ENCODE results near the gene RBPJL.
"Not testable (repeated sequence)": the region's sequence is repeated elsewhere in the genome, so short reads cannot be mapped to it uniquely, and the experiment has no call there.

The RBPJL gene

GRCh38 chr20:45341939-45342854 lies 35.6 kb downstream of the RBPJL start:
- DNase-seq (ENCODE audit: low read depth, low spot score): no peak

GRCh38 chr20:45342855-45343531 lies 36.4 kb downstream of the RBPJL start:
- DNase-seq (ENCODE audit: low read depth, low spot score): no peak

GRCh38 chr20:45343532-45344167 lies 37.0 kb downstream of the RBPJL start:
- DNase-seq (ENCODE audit: low read depth, low spot score): no peak

GRCh38 chr20:45344168-45344860 lies 37.7 kb downstream of the RBPJL start:
- DNase-seq (ENCODE audit: low read depth, low spot score): no peak

DNA sequence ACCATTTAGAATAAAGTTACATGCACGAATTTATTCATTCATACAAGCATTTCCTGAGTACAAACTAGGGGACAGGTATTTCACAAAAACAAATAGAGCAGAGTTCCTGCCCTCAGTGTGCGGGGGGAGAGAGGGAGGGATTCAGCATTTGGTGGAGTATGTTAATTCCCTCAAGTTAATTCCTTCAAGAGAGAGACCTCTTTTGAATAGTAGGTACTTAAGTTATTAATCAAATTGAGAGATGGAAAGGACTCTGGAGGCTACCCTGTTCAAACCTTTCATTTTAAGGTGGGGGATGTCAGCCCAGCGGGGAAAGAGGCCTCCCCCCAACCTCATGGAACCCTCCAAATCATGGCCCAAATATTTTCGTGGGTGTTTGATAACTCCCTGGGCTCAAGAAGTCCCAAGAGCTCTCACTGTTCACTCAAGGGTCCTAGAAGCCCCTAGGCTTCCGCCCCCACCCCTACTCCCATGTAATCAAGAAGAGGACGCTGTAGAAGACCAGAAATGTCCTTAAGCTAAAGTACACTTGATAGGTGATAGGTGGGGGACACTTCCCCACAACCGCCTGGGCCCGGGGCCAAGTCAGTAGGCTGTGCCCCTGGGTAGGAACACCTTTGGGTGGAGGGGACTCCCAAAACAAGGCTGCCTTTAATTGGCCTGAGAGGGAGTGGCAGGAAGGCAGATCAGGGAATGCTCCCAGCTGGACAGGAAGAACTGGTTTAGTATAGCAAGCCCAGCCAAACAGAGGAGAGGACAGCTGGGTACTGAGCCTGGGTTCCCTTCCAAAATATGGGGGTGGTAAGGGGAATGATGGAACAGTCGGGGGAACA lies 38.7 kb downstream of the RBPJL start:
- DNase-seq (ENCODE audit: low read depth, low spot score): no peak

DNA sequence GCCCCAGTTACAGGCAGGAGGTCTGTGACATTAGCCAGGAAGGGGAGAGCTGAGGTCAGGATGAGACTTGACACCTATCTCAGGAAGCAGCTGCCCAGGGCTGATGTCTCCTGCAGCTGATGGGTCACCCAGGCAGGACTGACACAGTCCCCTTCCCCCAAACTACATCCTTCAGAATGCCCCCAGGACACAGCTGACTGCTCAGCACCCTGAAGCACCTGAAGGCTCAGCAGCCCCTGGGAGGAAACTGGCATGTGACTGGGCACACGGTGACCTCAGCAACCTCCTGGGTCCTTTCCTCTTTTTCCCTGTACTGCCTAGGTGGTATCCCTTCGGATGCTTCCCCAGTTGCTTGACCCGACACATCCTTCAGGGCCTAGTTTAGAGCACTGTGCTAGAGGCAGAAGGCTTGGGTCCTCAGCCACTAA lies 39.7 kb downstream of the RBPJL start:
- DNase-seq (ENCODE audit: low read depth, low spot score): no peak

GRCh38 chr20:45346851-45347250 lies 40.2 kb downstream of the RBPJL start:
- no peak for DNase-seq (ENCODE audit: low read depth, low spot score)

DNA sequence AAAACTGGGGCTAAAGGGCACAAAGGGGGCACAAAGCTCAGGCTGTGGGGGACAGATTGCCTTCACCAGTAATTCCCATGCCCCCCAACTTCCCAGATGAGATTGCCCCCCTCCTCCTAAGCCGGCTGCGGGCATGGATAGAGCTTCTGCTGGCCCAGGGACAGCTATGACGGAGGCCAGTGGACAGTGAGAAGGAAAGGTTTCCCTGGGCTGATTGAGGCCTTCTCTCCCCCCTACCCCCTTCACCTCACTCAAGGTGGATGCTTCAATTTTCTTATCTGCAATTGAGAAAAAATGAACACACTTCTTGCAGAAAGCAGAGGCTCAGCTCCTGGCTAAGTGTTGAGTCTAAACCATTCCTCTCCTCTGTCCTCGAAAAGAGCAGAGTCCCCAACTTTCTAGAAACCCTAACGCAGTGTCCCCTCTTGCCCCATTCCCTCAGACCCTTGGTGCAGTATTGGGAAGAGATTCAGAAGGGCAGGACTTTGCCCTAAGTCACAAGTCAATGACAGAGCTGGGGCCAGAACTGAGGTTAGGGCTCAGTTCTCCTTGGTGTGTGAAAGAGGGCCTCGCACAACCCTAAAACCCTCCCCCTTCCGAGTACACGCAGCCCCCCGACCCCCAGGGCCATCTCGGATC lies 40.8 kb downstream of the RBPJL start:
- no peak for DNase-seq (ENCODE audit: low read depth, low spot score)

DNA sequence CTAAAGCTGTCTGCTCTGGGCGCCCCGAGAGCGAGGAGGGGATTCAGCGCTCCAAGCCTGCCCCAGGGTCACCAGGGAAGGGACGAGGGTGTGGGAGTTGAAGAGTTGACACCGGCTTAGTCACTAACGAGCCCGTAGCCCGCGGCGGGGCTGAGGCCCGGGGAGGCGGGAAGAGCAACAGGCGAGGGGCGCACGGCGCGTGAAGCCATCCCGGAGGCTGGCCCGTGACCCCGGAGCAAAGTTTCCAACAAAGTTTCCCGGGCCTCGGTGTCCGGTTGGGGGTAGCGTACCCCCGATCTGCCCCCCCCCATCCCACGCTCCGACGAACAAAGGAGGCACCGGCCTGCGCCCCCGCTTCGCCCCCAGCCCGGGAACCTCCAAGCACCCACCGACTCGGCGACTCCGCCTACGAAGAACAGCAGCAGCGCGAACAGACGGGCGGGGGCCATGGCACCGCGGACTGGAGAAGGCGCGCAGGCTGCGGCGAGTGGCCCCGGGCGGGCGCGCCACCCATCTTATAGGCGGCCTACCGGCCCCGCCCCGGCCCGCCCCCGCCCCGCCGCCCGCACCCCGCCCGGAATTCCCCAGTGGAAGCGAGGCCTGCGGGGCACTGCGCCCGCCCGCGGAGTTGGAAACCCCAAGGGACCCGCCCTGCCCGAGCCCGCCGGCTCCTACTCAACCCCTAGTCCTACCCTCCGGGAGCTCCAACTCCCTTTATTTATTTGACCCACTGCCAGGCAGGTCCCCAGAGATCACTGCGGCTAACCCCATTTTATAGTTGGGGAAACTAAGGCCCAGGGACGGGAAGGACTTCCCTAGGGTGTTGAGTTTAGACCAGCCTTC lies 41.5 kb downstream of the RBPJL start, which contains the start of gene SDC4:
TSS of gene SDC4 (minus strand) at position 489 of the 843 bp plus-strand sequence. CDS start at position 449, 40 bp downstream.
- DNase-seq (ENCODE audit: low read depth, low spot score): no peak

DNA sequence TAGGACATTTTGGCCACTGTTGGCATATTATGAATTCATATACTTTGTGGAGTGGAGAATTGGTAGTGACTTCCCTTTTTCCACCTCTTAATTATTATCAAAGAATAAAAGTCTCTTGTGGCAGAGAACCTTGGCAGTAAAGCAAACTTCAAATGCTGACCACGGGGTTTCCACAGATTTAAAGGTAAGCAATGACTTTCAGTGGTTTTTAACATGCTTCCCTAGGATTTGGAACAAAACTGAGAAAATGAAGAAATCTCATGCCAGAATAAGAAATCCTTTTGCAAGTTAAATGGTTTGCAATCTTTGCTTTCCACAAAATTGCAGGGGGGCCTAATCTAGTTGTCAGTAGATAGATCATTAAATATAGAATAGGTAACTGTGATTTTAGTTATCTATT lies 43.6 kb downstream of the RBPJL start:
- DNase-seq (ENCODE audit: low read depth, low spot score): no peak

GRCh38 chr20:45350795-45351194 lies 44.2 kb downstream of the RBPJL start:
- DNase-seq (ENCODE audit: low read depth, low spot score): not testable (repeated sequence)

DNA sequence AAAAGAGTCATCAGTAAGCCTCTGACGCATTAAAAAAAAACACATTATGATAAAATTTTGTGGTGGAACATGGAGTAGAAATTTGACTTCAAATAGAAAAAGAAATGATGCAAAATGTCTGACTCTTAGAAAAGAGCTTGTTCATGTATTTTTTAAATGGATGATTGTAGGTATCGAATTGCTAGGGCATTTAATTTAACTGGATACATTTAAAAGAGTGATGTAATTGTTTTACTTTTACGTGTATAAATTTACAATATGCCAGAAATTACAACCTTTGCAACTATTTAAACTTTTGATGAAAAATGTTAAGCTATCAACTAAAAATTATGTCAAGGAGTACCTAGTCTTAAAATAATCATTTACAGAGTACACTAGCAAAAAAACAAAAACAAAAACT lies 46.1 kb downstream of the RBPJL start:
- no peak for DNase-seq (ENCODE audit: low read depth, low spot score)

DNA sequence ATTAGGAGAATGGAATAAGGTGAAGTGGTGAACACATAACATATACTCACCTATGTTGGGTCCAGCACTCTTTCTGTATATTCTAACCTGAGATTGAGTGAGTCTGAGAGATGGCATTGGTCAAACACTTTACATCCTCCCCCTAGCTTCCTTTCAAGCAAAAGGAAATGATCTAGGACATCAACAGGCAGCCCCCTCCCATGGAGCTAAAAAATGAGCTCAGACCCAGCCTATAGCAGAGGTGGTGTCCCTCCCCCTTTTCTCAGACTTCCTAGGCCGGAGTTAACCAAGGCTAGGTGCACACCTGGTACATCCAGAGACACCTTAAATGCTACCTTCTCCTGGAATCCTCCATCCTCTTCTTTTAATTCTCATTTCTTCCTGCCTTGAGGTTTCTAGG lies 47.1 kb downstream of the RBPJL start:
- no peak for DNase-seq (ENCODE audit: low read depth, low spot score)

GRCh38 chr20:45354423-45355208 lies 48.0 kb downstream of the RBPJL start:
- no peak for DNase-seq (ENCODE audit: low read depth, low spot score)

GRCh38 chr20:45355209-45356084 lies 48.8 kb downstream of the RBPJL start:
- no peak for DNase-seq (ENCODE audit: low read depth, low spot score)

DNA sequence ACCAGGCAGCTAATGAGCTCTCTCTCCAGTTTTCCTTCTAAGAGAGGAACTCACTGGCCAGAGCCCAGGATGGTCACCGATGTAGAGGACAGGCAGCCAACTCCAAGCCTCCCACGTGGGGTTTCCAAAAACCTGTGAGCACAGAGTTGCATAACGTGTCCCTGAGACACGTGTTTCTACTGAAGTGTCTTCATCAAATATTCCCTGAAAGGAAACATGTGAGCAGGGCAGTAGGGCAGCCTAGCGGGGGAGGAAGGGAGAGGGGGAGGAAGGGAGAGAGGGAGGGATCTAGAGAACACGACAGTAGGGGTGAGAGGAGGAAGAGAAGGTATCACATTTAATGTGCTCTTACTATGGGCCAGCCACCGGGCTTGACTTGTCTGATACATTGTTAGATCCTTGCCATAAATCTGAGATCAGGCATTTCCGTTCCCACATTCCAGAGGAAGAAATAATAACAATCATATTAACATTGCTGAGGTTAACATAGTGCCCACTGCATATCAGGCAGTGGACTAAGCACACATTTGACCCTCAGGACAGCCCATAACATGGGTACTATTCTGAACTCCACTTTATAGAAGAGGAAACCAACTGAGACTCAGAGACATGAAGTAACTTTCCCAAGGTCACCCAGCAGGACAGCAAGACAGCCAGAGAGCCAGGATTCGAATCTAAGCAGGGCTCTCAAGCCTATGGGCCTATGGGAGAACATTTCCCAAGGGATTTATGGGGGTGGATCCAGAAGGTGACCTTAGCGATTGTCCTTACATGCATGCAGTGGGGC lies 51.8 kb downstream of the RBPJL start:
- no peak for DNase-seq (ENCODE audit: low read depth, low spot score)

DNA sequence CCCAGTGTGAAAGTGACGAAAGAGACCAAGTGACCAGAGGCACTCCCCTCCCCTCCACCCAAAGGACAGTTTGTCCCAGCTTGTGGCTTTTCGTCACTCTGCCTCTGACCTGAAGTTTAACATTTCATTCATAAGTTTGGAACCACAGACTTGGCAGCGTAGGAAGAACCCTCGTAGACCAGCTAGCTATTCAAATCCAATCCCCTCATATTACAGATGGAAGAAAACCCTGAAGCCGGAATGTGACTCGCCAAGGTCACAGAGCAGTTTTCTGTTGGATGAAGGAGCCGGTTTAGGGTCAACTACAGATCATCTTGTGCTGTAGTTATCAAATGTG lies 52.4 kb downstream of the RBPJL start:
- DNase-seq (ENCODE audit: low read depth, low spot score): no peak
